Measurements from ENCODE around the gene GTF3C5. TPM values are rescaled to one million over a fixed set of nuclear protein-coding genes. Genes with fewer than 3 reads are reported as not detected.

GTF3C5 gene
- total RNA-seq, 1 experiment from 2014 or later: 104 TPM

DNA sequence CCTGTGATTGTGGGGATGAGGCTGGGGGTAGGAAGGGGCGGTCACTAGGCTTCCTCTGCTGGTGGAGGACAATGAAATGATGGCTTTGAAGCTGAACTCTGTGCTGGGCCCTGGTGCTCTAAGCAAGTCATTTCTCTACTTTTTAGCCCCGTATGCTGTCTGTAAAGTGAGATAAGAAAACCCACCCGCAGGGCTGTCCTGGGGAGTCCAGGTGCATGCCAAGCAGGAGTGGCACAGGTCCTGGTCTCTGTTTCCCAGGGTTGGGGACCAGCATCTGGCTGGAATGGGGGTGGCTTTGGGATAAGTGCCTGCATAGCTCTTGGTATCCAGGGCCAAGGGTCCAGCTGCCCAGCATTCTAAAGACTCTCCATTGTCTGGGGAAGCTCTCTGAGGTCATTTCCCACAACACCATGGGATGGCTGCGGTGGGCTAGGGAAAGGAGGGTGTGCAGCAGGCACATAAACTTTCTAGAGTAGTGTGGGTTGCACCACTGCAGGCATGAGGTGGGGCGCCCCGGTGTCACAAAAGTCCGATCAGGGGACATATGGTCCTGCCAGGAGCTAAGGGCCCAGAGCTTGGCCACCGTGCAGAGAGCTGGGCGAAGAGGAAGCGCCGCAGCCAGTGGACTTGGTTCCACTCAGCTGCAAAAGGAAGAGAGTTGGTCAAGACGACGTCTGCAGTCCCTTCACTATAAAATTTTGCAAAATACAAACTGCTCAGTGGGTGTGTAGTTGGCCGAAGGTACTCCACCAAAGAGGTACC is 25.6 kb upstream of the GTF3C5 start (continued):
- TF ChIP-seq GRHL2 (CRISPR knock-in tag; IDR thresholded peaks at IDR 0.05; ENCODE audit: insufficient replicate concordance, severe bottlenecking) (no peak), TEAD1 (CRISPR knock-in tag; IDR thresholded peaks at IDR 0.05) (no peak), SMAD3 (CRISPR knock-in tag; IDR thresholded peaks at IDR 0.05; ENCODE audit: borderline replicate concordance) (no peak), NR1H2 (CRISPR knock-in tag; IDR thresholded peaks at IDR 0.05) (no peak), ZNF138 (CRISPR knock-in tag; conservative IDR thresholded peaks at IDR 0.05) (no peak), TP53 (CRISPR knock-in tag; IDR thresholded peaks at IDR 0.05) (no peak), SP1 (CRISPR knock-in tag; conservative IDR thresholded peaks at IDR 0.05) (no peak), TCF7 (CRISPR knock-in tag; IDR thresholded peaks at IDR 0.05; ENCODE audit: low read depth) (no peak)
- TF ChIP-seq, protein P1, sequence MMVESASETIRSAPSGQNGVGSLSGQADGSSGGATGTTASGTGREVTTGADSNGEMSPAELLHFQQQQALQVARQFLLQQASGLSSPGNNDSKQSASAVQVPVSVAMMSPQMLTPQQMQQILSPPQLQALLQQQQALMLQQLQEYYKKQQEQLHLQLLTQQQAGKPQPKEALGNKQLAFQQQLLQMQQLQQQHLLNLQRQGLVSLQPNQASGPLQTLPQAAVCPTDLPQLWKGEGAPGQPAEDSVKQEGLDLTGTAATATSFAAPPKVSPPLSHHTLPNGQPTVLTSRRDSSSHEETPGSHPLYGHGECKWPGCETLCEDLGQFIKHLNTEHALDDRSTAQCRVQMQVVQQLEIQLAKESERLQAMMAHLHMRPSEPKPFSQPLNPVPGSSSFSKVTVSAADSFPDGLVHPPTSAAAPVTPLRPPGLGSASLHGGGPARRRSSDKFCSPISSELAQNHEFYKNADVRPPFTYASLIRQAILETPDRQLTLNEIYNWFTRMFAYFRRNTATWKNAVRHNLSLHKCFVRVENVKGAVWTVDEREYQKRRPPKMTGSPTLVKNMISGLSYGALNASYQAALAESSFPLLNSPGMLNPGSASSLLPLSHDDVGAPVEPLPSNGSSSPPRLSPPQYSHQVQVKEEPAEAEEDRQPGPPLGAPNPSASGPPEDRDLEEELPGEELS (CRISPR knock-in tag; IDR thresholded peaks at IDR 0.05): no peak
- TF ChIP-seq, protein P2, sequence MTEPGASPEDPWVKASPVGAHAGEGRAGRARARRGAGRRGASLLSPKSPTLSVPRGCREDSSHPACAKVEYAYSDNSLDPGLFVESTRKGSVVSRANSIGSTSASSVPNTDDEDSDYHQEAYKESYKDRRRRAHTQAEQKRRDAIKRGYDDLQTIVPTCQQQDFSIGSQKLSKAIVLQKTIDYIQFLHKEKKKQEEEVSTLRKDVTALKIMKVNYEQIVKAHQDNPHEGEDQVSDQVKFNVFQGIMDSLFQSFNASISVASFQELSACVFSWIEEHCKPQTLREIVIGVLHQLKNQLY (CRISPR knock-in tag; IDR thresholded peaks at IDR 0.05): no peak
- TF ChIP-seq, protein P3, sequence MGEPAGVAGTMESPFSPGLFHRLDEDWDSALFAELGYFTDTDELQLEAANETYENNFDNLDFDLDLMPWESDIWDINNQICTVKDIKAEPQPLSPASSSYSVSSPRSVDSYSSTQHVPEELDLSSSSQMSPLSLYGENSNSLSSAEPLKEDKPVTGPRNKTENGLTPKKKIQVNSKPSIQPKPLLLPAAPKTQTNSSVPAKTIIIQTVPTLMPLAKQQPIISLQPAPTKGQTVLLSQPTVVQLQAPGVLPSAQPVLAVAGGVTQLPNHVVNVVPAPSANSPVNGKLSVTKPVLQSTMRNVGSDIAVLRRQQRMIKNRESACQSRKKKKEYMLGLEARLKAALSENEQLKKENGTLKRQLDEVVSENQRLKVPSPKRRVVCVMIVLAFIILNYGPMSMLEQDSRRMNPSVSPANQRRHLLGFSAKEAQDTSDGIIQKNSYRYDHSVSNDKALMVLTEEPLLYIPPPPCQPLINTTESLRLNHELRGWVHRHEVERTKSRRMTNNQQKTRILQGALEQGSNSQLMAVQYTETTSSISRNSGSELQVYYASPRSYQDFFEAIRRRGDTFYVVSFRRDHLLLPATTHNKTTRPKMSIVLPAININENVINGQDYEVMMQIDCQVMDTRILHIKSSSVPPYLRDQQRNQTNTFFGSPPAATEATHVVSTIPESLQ (CRISPR knock-in tag; IDR thresholded peaks at IDR 0.05): no peak

DNA sequence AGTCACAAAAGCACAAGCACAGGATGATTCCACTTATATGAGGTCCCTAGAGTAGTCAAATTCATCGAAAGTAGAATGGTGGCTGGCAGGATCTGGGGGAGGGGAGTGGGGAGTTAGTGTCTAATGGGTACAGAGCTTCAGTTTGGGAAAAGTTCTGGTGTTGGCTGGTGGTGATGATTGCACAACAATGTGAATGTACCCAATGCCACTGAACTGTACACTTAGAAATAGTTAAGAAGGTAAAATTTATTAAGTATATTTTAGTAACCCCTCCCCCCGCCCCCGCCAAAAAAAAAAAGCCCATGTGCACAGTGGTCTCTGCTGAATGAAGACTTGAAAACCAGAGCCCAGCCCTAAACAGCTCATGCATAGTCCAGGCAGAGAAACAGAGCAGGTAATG is 24.8 kb upstream of the GTF3C5 start:
- Mint-ChIP-seq H3K9me3 (peaks cover 4% of the 10 kb centered on the region; the same call in 1 of the 2 replicates), H3K36me3 (no peaks in the 10 kb centered on the region), H3K27ac (no peak overlapping the region), H3K4me1 (peaks cover 33% of the 10 kb centered on the region), H3K27me3 (ENCODE audit: low read depth) (peaks cover 90% of the 10 kb centered on the region), H3K4me3 (no peak overlapping the region)
- TF ChIP-seq ETV6 (CRISPR knock-in tag; IDR thresholded peaks at IDR 0.05) (no peak), NR1H2 (CRISPR knock-in tag; IDR thresholded peaks at IDR 0.05) (no peak), RELA (CRISPR knock-in tag; IDR thresholded peaks at IDR 0.05; ENCODE audit: borderline replicate concordance) (no peak)
- TF ChIP-seq, protein P4, sequence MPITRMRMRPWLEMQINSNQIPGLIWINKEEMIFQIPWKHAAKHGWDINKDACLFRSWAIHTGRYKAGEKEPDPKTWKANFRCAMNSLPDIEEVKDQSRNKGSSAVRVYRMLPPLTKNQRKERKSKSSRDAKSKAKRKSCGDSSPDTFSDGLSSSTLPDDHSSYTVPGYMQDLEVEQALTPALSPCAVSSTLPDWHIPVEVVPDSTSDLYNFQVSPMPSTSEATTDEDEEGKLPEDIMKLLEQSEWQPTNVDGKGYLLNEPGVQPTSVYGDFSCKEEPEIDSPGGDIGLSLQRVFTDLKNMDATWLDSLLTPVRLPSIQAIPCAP (CRISPR knock-in tag; IDR thresholded peaks at IDR 0.05): no peak
- TF ChIP-seq, protein P5, sequence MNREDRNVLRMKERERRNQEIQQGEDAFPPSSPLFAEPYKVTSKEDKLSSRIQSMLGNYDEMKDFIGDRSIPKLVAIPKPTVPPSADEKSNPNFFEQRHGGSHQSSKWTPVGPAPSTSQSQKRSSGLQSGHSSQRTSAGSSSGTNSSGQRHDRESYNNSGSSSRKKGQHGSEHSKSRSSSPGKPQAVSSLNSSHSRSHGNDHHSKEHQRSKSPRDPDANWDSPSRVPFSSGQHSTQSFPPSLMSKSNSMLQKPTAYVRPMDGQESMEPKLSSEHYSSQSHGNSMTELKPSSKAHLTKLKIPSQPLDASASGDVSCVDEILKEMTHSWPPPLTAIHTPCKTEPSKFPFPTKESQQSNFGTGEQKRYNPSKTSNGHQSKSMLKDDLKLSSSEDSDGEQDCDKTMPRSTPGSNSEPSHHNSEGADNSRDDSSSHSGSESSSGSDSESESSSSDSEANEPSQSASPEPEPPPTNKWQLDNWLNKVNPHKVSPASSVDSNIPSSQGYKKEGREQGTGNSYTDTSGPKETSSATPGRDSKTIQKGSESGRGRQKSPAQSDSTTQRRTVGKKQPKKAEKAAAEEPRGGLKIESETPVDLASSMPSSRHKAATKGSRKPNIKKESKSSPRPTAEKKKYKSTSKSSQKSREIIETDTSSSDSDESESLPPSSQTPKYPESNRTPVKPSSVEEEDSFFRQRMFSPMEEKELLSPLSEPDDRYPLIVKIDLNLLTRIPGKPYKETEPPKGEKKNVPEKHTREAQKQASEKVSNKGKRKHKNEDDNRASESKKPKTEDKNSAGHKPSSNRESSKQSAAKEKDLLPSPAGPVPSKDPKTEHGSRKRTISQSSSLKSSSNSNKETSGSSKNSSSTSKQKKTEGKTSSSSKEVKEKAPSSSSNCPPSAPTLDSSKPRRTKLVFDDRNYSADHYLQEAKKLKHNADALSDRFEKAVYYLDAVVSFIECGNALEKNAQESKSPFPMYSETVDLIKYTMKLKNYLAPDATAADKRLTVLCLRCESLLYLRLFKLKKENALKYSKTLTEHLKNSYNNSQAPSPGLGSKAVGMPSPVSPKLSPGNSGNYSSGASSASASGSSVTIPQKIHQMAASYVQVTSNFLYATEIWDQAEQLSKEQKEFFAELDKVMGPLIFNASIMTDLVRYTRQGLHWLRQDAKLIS (CRISPR knock-in tag; IDR thresholded peaks at IDR 0.05; ENCODE audit: borderline replicate concordance): no peak
- DNase-seq (ENCODE audit: low spot score) (no peak), ATAC-seq (no peak)
- ChIA-PET POLR2A (no interaction called here), CTCF (interaction anchor here (0.5 to 4.2 kb wide), 4 partner anchors 16 to 127 kb away, joined by 3 to 60 read pairs (median 20); partner anchors contain the start of genes GFI1B, GTF3C5 and SPACA9)

All from WTC11 (cell line).